Measurements from ENCODE around the gene ZNF394. TPM values are rescaled to one million over a fixed set of nuclear protein-coding genes. Genes with fewer than 3 reads are reported as not detected.

The ZNF394 gene
- total and polyA plus RNA-seq, 2 donors (not counting 1 experiment from before 2014, with no cell fraction given) = 50.5 to 80.7 TPM

DNA sequence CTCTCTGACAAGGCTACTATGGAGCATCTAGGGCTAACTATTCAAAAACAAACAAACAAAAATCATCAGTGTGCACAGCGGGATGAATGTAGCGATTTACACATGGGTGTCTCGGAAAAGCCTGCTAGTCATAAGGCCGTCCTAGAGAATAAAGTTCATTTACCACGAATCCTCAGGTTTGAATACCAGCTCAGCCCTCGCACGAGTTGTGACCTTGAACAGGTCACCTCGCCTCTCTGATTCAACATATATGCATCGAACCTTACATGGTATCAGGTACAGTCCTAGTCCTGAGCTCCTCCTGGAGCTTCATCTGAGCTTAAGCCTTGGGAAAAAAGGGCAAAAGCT, 34.7 kb downstream of the ZNF394 start:
- no peak for DNase-seq
- no peaks in the 10 kb centered on the region for H3K27me3 ChIP-seq (replicated peaks in 1 of 4; ENCODE audit: control extremely low read depth in 1 of 4, control insufficient read depth in 3 of 4, insufficient read depth in 4 of 4, low read length in 3 of 4)
- TF ChIP-seq EZH2 (IDR thresholded peaks at IDR 0.05; ENCODE audit: borderline replicate concordance, insufficient read depth, low read depth, low read length, poor library complexity, severe bottlenecking) = no peak
- ATAC-seq (ENCODE audit: low read depth) = no peak
- Mint-ChIP-seq H3K9me3 (ENCODE audit: insufficient read depth) (no peaks in the 10 kb centered on the region), H3K27me3 (no peaks in the 10 kb centered on the region), H3K4me1 (peaks cover 25% of the 10 kb centered on the region), H3K27ac (peak overlapping the region; percentile 89), H3K4me3 (peak overlapping the region; percentile 99)
- peaks cover 9 to 23% of the 10 kb centered on the region in 2 donors for H3K4me1 ChIP-seq (ENCODE audit: control insufficient read depth in 2 of 2, insufficient read depth in 2 of 2, low read length in 2 of 2)
- intact Hi-C loops (cut with micrococcal nuclease) = no loop called here
- peaks cover 20% of the 10 kb centered on the region for H4K20me1 ChIP-seq (ENCODE audit: control insufficient read depth, insufficient read depth, low read length, poor library complexity, severe bottlenecking)
- 3% methylated on average over 9 of the region's 9 CpGs for WGBS (ENCODE audit: insufficient coverage)
- peak overlapping the region; percentile 50 to 80 for H3K27ac ChIP-seq (ENCODE audit: low read length in 2 of 2)
- H3K79me2 ChIP-seq (ENCODE audit: control insufficient read depth, insufficient read depth, low read length) = peaks cover 64% of the 10 kb centered on the region
- ChIA-PET CTCF (no interaction called here), POLR2A (interaction anchor here (1.4 kb wide), 1 partner anchor 57 kb away, joined by 5 read pairs; the partner anchor contains the start of genes BUD31 and PDAP1)
- H3K9ac ChIP-seq (ENCODE audit: low read length) = peak overlapping the region; percentile 87
- peak overlapping the region; percentile 80 to 96 (median 83) for H3K4me3 ChIP-seq (ENCODE audit: control extremely low read depth in 1 of 5, extremely low read depth in 1 of 5, insufficient read depth in 1 of 5, low read depth in 2 of 5, low read length in 4 of 5)
- H2AFZ ChIP-seq (ENCODE audit: insufficient read depth, low read depth, low read length, poor library complexity, severe bottlenecking) = peak overlapping the region; percentile 84
- H3K9me3 ChIP-seq (ENCODE audit: control extremely low read depth in 1 of 3, control insufficient read depth in 2 of 3, insufficient read depth in 1 of 3, low read length in 2 of 3) = no peaks in the 10 kb centered on the region
- H3K4me2 ChIP-seq (replicated peaks; ENCODE audit: low read depth, low read length, poor library complexity, severe bottlenecking) = peak overlapping the region; percentile 83
- H3K36me3 ChIP-seq (replicated peaks in 1 of 2; ENCODE audit: control extremely low read depth in 1 of 2, control insufficient read depth in 1 of 2, extremely low read depth in 1 of 2, insufficient read depth in 2 of 2, low read length in 1 of 2) = peaks cover 0 to 17% of the 10 kb centered on the region in 2 experiments

- Histone ChIP-seq H3K27ac (ENCODE audit: low read length in 2 of 2) (no peak overlapping the region), H3K4me2 (replicated peaks; ENCODE audit: low read depth, low read length, poor library complexity, severe bottlenecking) (no peak overlapping the region), H3K79me2 (ENCODE audit: control insufficient read depth, insufficient read depth, low read length) (peaks cover 84% of the 10 kb centered on the region), H3K36me3 (replicated peaks in 1 of 2; ENCODE audit: control extremely low read depth in 1 of 2, control insufficient read depth in 1 of 2, extremely low read depth in 1 of 2, insufficient read depth in 2 of 2, low read length in 1 of 2) (peaks cover 0 to 44% of the 10 kb centered on the region in 2 experiments), H3K9me3 (ENCODE audit: control extremely low read depth in 1 of 3, control insufficient read depth in 2 of 3, insufficient read depth in 1 of 3, low read length in 2 of 3) (no peaks in the 10 kb centered on the region), H3K9ac (ENCODE audit: low read length) (no peak overlapping the region), H3K4me1 (ENCODE audit: control insufficient read depth in 2 of 2, insufficient read depth in 2 of 2, low read length in 2 of 2) (peaks cover 9 to 17% of the 10 kb centered on the region in 2 donors), H3K27me3 (replicated peaks in 1 of 4; ENCODE audit: control extremely low read depth in 1 of 4, control insufficient read depth in 3 of 4, insufficient read depth in 4 of 4, low read length in 3 of 4) (no peaks in the 10 kb centered on the region), H2AFZ (ENCODE audit: insufficient read depth, low read depth, low read length, poor library complexity, severe bottlenecking) (no peak overlapping the region), H3K4me3 (ENCODE audit: control extremely low read depth in 1 of 5, extremely low read depth in 1 of 5, insufficient read depth in 1 of 5, low read depth in 2 of 5, low read length in 4 of 5) (no peak overlapping the region), H4K20me1 (ENCODE audit: control insufficient read depth, insufficient read depth, low read length, poor library complexity, severe bottlenecking) (peaks cover 55% of the 10 kb centered on the region)
- intact Hi-C loops (cut with micrococcal nuclease) = no loop called here
- ChIA-PET POLR2A (no interaction called here), CTCF (no interaction called here)
- DNase-seq (no peak), ATAC-seq (ENCODE audit: low read depth) (no peak)
- TF ChIP-seq, protein P1, sequence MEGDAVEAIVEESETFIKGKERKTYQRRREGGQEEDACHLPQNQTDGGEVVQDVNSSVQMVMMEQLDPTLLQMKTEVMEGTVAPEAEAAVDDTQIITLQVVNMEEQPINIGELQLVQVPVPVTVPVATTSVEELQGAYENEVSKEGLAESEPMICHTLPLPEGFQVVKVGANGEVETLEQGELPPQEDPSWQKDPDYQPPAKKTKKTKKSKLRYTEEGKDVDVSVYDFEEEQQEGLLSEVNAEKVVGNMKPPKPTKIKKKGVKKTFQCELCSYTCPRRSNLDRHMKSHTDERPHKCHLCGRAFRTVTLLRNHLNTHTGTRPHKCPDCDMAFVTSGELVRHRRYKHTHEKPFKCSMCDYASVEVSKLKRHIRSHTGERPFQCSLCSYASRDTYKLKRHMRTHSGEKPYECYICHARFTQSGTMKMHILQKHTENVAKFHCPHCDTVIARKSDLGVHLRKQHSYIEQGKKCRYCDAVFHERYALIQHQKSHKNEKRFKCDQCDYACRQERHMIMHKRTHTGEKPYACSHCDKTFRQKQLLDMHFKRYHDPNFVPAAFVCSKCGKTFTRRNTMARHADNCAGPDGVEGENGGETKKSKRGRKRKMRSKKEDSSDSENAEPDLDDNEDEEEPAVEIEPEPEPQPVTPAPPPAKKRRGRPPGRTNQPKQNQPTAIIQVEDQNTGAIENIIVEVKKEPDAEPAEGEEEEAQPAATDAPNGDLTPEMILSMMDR (IDR thresholded peaks at IDR 0.05) = no peak
- TF ChIP-seq EZH2 (IDR thresholded peaks at IDR 0.05; ENCODE audit: borderline replicate concordance, insufficient read depth, low read depth, low read length, poor library complexity, severe bottlenecking) = no peak
- H3K9me3 Mint-ChIP-seq (ENCODE audit: insufficient read depth) = no peaks in the 10 kb centered on the region
- no peak overlapping the region for H3K27ac Mint-ChIP-seq
- H3K27me3 Mint-ChIP-seq = no peaks in the 10 kb centered on the region
- WGBS (ENCODE audit: insufficient coverage) = 96% methylated on average over 2 of the region's 2 CpGs
- H3K4me3 Mint-ChIP-seq = no peak overlapping the region
- H3K4me1 Mint-ChIP-seq = peaks cover 27% of the 10 kb centered on the region
Observed at GRCh38 chr7:99461221-99461620, 38.9 kb downstream of the ZNF394 start.
